RWPE1 (cell line): ENCODE measurements around the gene NUP210.

ENCODE experiments used
- CTCF ChIA-PET: fragments of 350-600 bp; sonication (Branson Sonifier 250); formaldehyde crosslinking; extraction: SDS; loops from one replicate; lab custom pipeline; 2021; lab: Yijun Ruan, JAX
- POLR2A ChIA-PET: fragments of 400-600 bp; formaldehyde crosslinking; extraction: SDS; loops from one replicate; lab custom pipeline; 2020; ENCODE audit warnings: antibody characterized with exemption; ENCODE audit not compliant: low non-redundant PET; lab: Yijun Ruan, JAX
- DNase-seq: peaks from one replicate; pipeline ENCODE4 v3.0.0; 2012; ENCODE audit warnings: low spot score
- H3K27ac ChIP-seq: fragments of 450-650 bp; 2 replicates; pipeline ENCODE4 v1.5.1; 2017
- TF ChIP-seq, protein P1 (sequence below): fragments of 450-650 bp; conservative IDR thresholded peaks from 2 replicates; pipeline ENCODE4 v1.5.1; 2017; ENCODE audit warnings: low read depth, mild to moderate bottlenecking

Gene NUP210

DNA sequence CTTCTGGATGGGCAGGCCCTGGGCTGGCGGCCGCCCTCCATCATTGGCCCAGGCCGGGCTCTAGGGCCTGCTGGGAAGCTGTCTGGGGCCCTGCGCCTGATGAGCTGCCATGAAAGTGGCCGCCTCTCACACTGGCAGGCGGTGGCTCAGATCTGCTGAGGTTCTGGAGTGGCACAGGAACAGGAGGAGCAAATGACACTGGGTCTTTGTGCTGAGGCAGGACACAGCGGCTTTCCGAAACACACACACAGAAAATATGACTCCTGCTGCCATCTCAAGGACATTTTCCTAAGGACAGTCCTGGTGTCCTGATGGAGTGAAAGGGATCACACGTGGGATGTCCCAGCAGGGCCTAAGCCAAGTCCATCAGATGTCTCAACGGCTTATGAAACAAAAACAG lies 103.5 kb downstream of the NUP210 start:
- no peak overlapping the region for H3K27ac ChIP-seq
- CTCF ChIA-PET = no interaction called here
- TF ChIP-seq, protein P1, sequence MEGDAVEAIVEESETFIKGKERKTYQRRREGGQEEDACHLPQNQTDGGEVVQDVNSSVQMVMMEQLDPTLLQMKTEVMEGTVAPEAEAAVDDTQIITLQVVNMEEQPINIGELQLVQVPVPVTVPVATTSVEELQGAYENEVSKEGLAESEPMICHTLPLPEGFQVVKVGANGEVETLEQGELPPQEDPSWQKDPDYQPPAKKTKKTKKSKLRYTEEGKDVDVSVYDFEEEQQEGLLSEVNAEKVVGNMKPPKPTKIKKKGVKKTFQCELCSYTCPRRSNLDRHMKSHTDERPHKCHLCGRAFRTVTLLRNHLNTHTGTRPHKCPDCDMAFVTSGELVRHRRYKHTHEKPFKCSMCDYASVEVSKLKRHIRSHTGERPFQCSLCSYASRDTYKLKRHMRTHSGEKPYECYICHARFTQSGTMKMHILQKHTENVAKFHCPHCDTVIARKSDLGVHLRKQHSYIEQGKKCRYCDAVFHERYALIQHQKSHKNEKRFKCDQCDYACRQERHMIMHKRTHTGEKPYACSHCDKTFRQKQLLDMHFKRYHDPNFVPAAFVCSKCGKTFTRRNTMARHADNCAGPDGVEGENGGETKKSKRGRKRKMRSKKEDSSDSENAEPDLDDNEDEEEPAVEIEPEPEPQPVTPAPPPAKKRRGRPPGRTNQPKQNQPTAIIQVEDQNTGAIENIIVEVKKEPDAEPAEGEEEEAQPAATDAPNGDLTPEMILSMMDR = no peak
- no peak for DNase-seq
- POLR2A ChIA-PET = no interaction called here

GRCh38 chr3:13314877-13315276 lies 105.2 kb downstream of the NUP210 start:
- DNase-seq = no peak
- H3K27ac ChIP-seq = no peak overlapping the region
- CTCF ChIA-PET = no interaction called here
- TF ChIP-seq, protein P1 = no peak
- POLR2A ChIA-PET = no interaction called here

DNA sequence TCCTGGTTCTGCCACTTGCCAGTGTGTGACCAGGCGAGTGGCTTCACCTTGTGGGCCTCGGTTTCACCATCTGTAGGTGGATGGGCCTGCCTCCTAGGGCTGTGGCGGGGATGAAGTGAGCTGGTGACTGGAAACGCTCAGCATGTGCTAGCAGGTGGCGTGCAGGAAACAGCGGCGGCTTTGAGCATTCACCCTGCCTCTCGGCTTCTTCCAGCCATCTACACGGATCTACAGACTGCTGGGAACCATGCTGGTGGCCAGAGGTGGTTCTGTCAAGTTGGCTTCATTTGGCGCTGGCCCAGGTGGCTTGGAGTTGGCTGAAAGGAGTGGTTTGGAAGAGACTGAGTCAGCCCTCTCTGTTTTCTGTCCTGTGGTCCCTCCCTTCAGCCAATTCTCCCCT lies 106.3 kb downstream of the NUP210 start:
- DNase-seq = no peak
- no peak overlapping the region for H3K27ac ChIP-seq
- ChIA-PET POLR2A (no interaction called here), CTCF (interaction anchor here (0.6 kb wide), 1 partner anchor 1309 kb away, joined by 3 read pairs; no protein-coding TSS in a partner anchor)
- TF ChIP-seq, protein P1 = no peak

DNA sequence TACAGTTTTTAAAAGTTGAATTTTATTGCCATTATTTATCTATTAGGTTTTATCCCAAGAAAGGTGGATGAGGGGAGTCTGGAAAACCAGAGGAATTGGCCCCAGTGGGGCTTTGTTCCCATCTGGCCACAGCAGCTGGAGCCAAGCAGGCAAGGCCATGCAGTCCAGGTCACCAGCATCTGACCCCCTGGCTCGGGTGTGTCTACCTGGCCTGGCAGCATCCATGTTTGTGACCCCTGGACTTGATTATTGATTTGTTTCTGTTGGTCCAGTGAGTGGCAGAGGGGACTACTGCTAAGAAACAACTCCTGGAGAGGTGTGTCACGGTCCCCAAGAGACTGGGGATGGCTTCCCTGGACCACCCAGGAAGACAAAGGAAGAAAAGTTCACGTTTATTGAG lies 111.1 kb downstream of the NUP210 start:
- H3K27ac ChIP-seq = no peak overlapping the region
- DNase-seq = no peak
- POLR2A ChIA-PET = no interaction called here
- CTCF ChIA-PET = no interaction called here
- TF ChIP-seq, protein P1 = no peak

DNA sequence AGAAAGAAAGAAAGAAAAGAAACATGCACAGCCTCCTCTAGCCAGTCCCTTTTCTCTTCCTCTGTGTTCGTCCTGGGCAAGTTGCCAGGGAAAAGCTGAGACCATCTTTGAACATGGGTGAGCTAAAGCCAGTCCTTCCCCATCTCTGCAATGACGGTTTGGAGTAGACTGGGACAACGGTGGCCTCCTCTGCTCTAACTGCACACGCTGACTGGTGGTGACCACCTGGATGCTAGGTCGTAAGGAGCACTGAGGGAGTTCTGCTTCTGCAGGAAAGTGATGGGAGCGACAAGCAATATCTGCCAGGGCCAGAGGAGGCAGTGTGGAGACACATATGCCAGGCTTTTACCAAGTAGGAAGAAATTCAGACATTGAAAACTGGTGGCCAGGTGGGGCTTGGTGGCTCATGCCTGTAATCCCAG lies 111.7 kb downstream of the NUP210 start:
- CTCF ChIA-PET = no interaction called here
- no peak overlapping the region for H3K27ac ChIP-seq
- TF ChIP-seq, protein P1 = no peak
- DNase-seq = no peak
- POLR2A ChIA-PET = no interaction called here

DNA sequence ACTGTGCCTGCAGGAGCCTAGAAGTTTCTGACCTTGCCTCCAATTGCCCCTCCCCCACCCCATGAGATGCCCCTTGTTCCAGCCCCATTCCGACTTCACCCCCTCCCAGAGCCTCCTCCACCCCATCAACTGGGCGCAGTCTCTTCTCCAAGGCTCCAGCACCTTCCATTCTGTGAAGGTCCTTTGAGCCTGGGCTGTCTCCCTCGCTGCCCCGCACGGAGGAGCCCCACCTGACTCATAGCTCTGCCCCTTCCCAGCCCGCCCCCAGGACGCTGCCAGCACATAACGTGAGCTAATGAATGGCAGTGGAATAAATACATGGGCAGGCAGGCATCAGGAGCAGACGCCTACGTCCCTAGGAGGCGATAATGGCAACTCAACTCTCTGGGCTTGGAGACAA lies 113.1 kb downstream of the NUP210 start:
- no peak for DNase-seq
- no peak overlapping the region for H3K27ac ChIP-seq
- TF ChIP-seq, protein P1 = no peak
- ChIA-PET CTCF (no interaction called here), POLR2A (no interaction called here)

DNA sequence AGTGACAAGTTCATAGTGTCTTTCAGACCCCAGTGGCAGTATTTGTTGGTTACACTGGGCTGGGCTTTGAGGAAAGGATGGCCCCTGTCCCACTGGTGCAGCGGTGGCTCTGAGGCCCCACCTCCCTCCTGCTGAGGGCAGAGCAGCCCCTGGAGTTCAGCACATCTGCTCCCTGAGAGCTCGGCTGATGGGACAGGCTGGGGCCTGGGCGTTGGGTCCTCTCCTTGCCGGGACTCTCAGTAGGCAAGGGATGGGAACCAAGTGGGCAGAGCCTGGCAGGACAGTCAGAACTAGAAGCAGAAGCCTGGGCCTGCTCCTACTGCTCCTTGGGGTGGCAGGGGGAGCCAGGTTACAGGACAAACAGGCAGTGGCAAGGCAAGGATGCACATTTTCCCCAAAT lies 114.5 kb downstream of the NUP210 start:
- H3K27ac ChIP-seq = no peak overlapping the region
- CTCF ChIA-PET = no interaction called here
- DNase-seq = no peak
- POLR2A ChIA-PET = no interaction called here
- TF ChIP-seq, protein P1 = no peak
